Measurements from ENCODE around the gene ATRNL1.

ATRNL1 gene

DNA sequence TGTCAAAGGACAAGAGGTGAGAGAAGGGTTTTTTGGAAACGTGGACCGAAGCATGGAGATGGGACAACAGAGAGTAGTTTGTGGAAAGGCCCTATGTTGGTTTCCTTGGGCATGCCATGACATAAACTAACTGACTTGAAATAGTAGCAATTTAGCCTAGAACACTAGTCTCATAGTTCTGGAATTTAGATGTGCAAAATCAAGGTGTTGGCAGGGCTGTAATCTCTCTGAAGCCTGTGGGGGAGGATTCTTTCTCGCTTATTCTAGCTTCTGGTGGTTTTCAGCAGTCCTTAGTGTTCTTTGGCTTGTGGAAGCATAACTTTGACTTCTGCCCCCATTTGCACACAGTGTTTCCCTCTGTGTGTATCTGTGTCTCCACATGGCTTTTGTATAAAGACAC lies 896.5 kb downstream of the ATRNL1 start:
- Histone ChIP-seq H3K4me3 (ENCODE audit: low read depth, low read length) (no peak overlapping the region), H3K27ac (no peak overlapping the region), H2AFZ (no peak overlapping the region), H3K4me1 (no peaks in the 10 kb centered on the region), H3K9me3 (ENCODE audit: control insufficient read depth, low read length) (no peaks in the 10 kb centered on the region), H3K4me2 (ENCODE audit: low read length) (no peak overlapping the region), H3K79me2 (no peaks in the 10 kb centered on the region), H3K9ac (no peak overlapping the region), H3K27me3 (ENCODE audit: control insufficient read depth, insufficient read depth, low read length) (no peaks in the 10 kb centered on the region), H3K36me3 (ENCODE audit: control insufficient read depth, insufficient read depth, low read length) (no peaks in the 10 kb centered on the region)
- no peak for TF ChIP-seq CTCF (IDR thresholded peaks at IDR 0.05)

DNA sequence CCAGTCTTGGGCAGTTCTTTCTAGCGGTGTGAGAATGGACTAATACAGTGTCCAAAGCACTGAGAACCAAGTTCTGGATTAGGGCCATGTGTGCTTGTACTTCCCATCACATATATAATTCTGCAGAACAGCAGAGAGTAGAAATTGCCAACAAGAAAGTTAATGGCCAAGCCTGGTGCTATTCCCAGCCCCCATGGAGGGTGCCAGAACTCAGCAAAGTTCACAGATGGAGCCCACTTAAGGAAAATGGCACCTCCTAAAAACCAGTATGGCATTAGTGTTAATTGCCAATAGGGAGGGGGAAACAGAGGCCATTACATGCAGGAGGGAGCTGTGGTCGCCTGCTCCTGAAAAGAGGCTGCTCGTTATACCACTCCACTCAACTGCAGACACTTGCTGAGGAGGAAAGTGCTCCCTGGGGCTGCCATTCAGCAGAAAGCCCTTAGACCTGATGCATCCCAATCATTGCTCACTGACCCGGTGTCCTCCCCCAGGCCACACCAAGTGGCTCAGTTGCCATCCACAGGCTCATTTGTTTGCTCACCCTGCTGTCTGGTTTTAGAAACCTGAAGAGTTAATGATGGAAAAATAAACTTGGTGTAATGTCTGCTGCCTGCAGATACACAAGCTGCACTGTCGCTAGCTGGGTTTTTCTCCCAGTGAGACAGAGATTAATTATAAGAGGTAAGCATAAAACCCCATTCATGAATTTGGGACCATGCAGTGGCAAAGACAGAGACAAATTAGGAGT lies 899.2 kb downstream of the ATRNL1 start:
- no peaks in the 10 kb centered on the region for H3K36me3 ChIP-seq (ENCODE audit: control insufficient read depth, insufficient read depth, low read length)
- no peak overlapping the region for H3K9ac ChIP-seq
- H2AFZ ChIP-seq: no peak overlapping the region
- H3K4me2 ChIP-seq (ENCODE audit: low read length): no peak overlapping the region
- no peaks in the 10 kb centered on the region for H3K4me1 ChIP-seq
- H3K79me2 ChIP-seq: no peaks in the 10 kb centered on the region
- no peaks in the 10 kb centered on the region for H3K27me3 ChIP-seq (ENCODE audit: control insufficient read depth, insufficient read depth, low read length)
- no peak overlapping the region for H3K27ac ChIP-seq
- TF ChIP-seq CTCF (IDR thresholded peaks at IDR 0.05): no peak
- no peak overlapping the region for H3K4me3 ChIP-seq (ENCODE audit: low read depth, low read length)
- no peaks in the 10 kb centered on the region for H3K9me3 ChIP-seq (ENCODE audit: control insufficient read depth, low read length)

DNA sequence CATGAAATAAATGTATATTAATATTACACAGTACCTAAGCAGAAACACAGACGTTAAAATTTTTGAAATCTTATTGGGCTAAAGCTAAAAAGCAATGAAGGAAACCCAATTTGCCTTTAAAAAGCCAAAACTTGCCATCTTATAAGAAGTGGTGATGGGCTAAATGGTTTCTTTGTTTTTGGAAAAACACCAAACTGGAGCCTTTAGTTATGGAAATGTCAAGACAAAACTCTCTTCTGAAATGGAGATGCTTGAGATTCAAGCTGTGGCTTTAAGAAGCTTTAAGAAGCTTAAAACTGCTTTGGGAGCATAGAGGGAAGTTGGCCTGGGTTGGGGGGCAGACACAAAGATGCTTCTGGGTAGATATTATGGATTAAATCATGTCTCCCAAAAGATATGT lies 902.9 kb downstream of the ATRNL1 start:
- H3K9ac ChIP-seq: no peak overlapping the region
- no peaks in the 10 kb centered on the region for H3K36me3 ChIP-seq (ENCODE audit: control insufficient read depth, insufficient read depth, low read length)
- H3K4me3 ChIP-seq (ENCODE audit: low read depth, low read length): no peak overlapping the region
- H3K27me3 ChIP-seq (ENCODE audit: control insufficient read depth, insufficient read depth, low read length): no peaks in the 10 kb centered on the region
- no peak overlapping the region for H3K4me2 ChIP-seq (ENCODE audit: low read length)
- H3K4me1 ChIP-seq: no peaks in the 10 kb centered on the region
- H3K79me2 ChIP-seq: no peaks in the 10 kb centered on the region
- H3K27ac ChIP-seq: no peak overlapping the region
- no peaks in the 10 kb centered on the region for H3K9me3 ChIP-seq (ENCODE audit: control insufficient read depth, low read length)
- H2AFZ ChIP-seq: no peak overlapping the region
- TF ChIP-seq CTCF (IDR thresholded peaks at IDR 0.05): no peak

GRCh38 chr10:115998301-115998700 lies 905.1 kb downstream of the ATRNL1 start:
- Histone ChIP-seq H3K27ac (no peak overlapping the region), H3K27me3 (ENCODE audit: control insufficient read depth, insufficient read depth, low read length) (no peaks in the 10 kb centered on the region), H3K36me3 (ENCODE audit: control insufficient read depth, insufficient read depth, low read length) (no peaks in the 10 kb centered on the region), H3K4me2 (ENCODE audit: low read length) (no peak overlapping the region), H3K4me1 (peaks cover 3% of the 10 kb centered on the region), H3K79me2 (no peaks in the 10 kb centered on the region), H3K9me3 (ENCODE audit: control insufficient read depth, low read length) (no peaks in the 10 kb centered on the region), H3K9ac (no peak overlapping the region), H2AFZ (no peak overlapping the region), H3K4me3 (ENCODE audit: low read depth, low read length) (no peak overlapping the region)
- no peak for TF ChIP-seq CTCF (IDR thresholded peaks at IDR 0.05)

Measured in parathyroid adenoma (tissue), 2 donors.